NCI-H128 (cell line): Measurements from ENCODE around the gene XRCC5.
"Not testable (repeated sequence)": the region's sequence is repeated elsewhere in the genome, so short reads cannot be mapped to it uniquely, and the experiment has no call there.

Source experiments
- DNase-seq: peaks from one replicate; lab custom pipeline; 2025; ENCODE audit not compliant: unreplicated experiment; lab: John Stamatoyannopoulos, UW

Gene XRCC5

GRCh38 chr2:216108967-216109921 is at the start of gene XRCC5:
Gene XRCC5, plus strand, starts transcription at chr2:216109348. Its CDS starts 89 bp downstream, at chr2:216109437.
- DNase-seq: peak; percentile 94

GRCh38 chr2:216064014-216064630 is 45.0 kb upstream of the XRCC5 start:
- DNase-seq: no peak

- DNase-seq: no peak
Observed at GRCh38 chr2:216064665-216065064, 44.5 kb upstream of the XRCC5 start.

GRCh38 chr2:216066230-216066629 is 42.9 kb upstream of the XRCC5 start:
- DNase-seq: no peak

- DNase-seq: no peak
Observed at GRCh38 chr2:216069028-216069427, 40.1 kb upstream of the XRCC5 start.

- no peak for DNase-seq
Observed at GRCh38 chr2:216070195-216070594, 39.0 kb upstream of the XRCC5 start.

GRCh38 chr2:216071111-216071851 is 37.9 kb upstream of the XRCC5 start:
- DNase-seq: no peak

GRCh38 chr2:216072473-216072872 is 36.7 kb upstream of the XRCC5 start:
- DNase-seq: no peak

GRCh38 chr2:216073773-216074172 is 35.4 kb upstream of the XRCC5 start:
- DNase-seq: no peak

GRCh38 chr2:216074380-216074779 is 34.8 kb upstream of the XRCC5 start:
- no peak for DNase-seq

GRCh38 chr2:216074794-216075193 is 34.4 kb upstream of the XRCC5 start:
- DNase-seq: no peak

- no peak for DNase-seq
Observed at GRCh38 chr2:216075510-216076485, 33.4 kb upstream of the XRCC5 start.

- DNase-seq: no peak
Observed at GRCh38 chr2:216078776-216079175, 30.4 kb upstream of the XRCC5 start.

- not testable (repeated sequence) for DNase-seq
Observed at GRCh38 chr2:216080048-216080447, 29.1 kb upstream of the XRCC5 start.

GRCh38 chr2:216081012-216081411 is 28.1 kb upstream of the XRCC5 start:
- no peak for DNase-seq

GRCh38 chr2:216081487-216082116 is 27.5 kb upstream of the XRCC5 start, which contains the start of the genes PECR and TMEM169:
Gene PECR, minus strand, starts transcription at chr2:216081809. Its CDS starts 68 bp downstream, at chr2:216081741.
Gene TMEM169, plus strand, starts transcription at chr2:216081919. Its CDS starts 14,045 bp downstream, at chr2:216095964.
- DNase-seq: peak; percentile 29

- DNase-seq: no peak
Observed at GRCh38 chr2:216082117-216082711, 26.9 kb upstream of the XRCC5 start.

GRCh38 chr2:216082805-216083204 is 26.3 kb upstream of the XRCC5 start:
- no peak for DNase-seq
